Activated naive CD8-positive, alpha-beta T cell (primary cell): ENCODE measurements around the gene FAM20C.

Experiments
- H3K27ac Mint-ChIP-seq: one replicate; pipeline ENCODE4 v1.8.0; 2021; ENCODE audit warnings: mixed read lengths
- H3K27me3 Mint-ChIP-seq: one replicate; pipeline ENCODE4 v1.8.0; 2021; ENCODE audit warnings: mixed read lengths
- H3K36me3 Mint-ChIP-seq: one replicate; pipeline ENCODE4 v1.8.0; 2021; ENCODE audit warnings: mixed read lengths
- H3K4me1 Mint-ChIP-seq: one replicate; pipeline ENCODE4 v1.8.0; 2021; ENCODE audit warnings: low read depth, mixed read lengths
- H3K4me3 Mint-ChIP-seq: one replicate; pipeline ENCODE4 v1.8.0; 2021; ENCODE audit warnings: mild to moderate bottlenecking, mixed read lengths
- H3K9me3 Mint-ChIP-seq: one replicate; pipeline ENCODE4 v1.8.0; 2021; ENCODE audit warnings: low read depth, mixed read lengths

Gene FAM20C

GRCh38 chr7:166338-167060 lies 25.9 kb upstream of the FAM20C start:
- H3K9me3 Mint-ChIP-seq: no peaks in the 10 kb centered on the region

GRCh38 chr7:167090-167855 lies 25.1 kb upstream of the FAM20C start:
- no peak overlapping the region for H3K27ac Mint-ChIP-seq
- peaks cover 10% of the 10 kb centered on the region for H3K27me3 Mint-ChIP-seq
- no peak overlapping the region for H3K4me3 Mint-ChIP-seq
- H3K4me1 Mint-ChIP-seq: no peaks in the 10 kb centered on the region
- no peaks in the 10 kb centered on the region for H3K9me3 Mint-ChIP-seq
- no peaks in the 10 kb centered on the region for H3K36me3 Mint-ChIP-seq

More at GRCh38 chr7:166338-167060, 25.9 kb upstream of the FAM20C start:
- no peaks in the 10 kb centered on the region for H3K4me1 Mint-ChIP-seq
- no peak overlapping the region for H3K27ac Mint-ChIP-seq
- no peaks in the 10 kb centered on the region for H3K36me3 Mint-ChIP-seq
- H3K4me3 Mint-ChIP-seq: no peak overlapping the region
- peaks cover 10% of the 10 kb centered on the region for H3K27me3 Mint-ChIP-seq

- no peak overlapping the region for H3K4me3 Mint-ChIP-seq
- no peak overlapping the region for H3K27ac Mint-ChIP-seq
- H3K9me3 Mint-ChIP-seq: no peaks in the 10 kb centered on the region
- H3K27me3 Mint-ChIP-seq: peaks cover 10% of the 10 kb centered on the region
- no peaks in the 10 kb centered on the region for H3K4me1 Mint-ChIP-seq
- no peaks in the 10 kb centered on the region for H3K36me3 Mint-ChIP-seq
These were observed 24.2 kb upstream of the FAM20C start for GRCh38 chr7:167976-168791.

GRCh38 chr7:169276-170172 lies 22.8 kb upstream of the FAM20C start:
- Mint-ChIP-seq H3K9me3 (no peaks in the 10 kb centered on the region), H3K27me3 (peaks cover 10% of the 10 kb centered on the region), H3K36me3 (no peaks in the 10 kb centered on the region), H3K4me3 (no peak overlapping the region), H3K4me1 (no peaks in the 10 kb centered on the region), H3K27ac (no peak overlapping the region)

GRCh38 chr7:170551-171363 lies 21.6 kb upstream of the FAM20C start:
- Mint-ChIP-seq H3K27ac (no peak overlapping the region), H3K4me3 (no peak overlapping the region), H3K36me3 (no peaks in the 10 kb centered on the region), H3K9me3 (no peaks in the 10 kb centered on the region), H3K4me1 (no peaks in the 10 kb centered on the region), H3K27me3 (peaks cover 10% of the 10 kb centered on the region)

- H3K9me3 Mint-ChIP-seq: no peaks in the 10 kb centered on the region
- no peaks in the 10 kb centered on the region for H3K4me1 Mint-ChIP-seq
- peaks cover 10% of the 10 kb centered on the region for H3K27me3 Mint-ChIP-seq
- no peak overlapping the region for H3K4me3 Mint-ChIP-seq
- H3K27ac Mint-ChIP-seq: no peak overlapping the region
- no peaks in the 10 kb centered on the region for H3K36me3 Mint-ChIP-seq
These were observed 20.9 kb upstream of the FAM20C start for GRCh38 chr7:171364-171904.

- Mint-ChIP-seq H3K4me3 (no peak overlapping the region), H3K27me3 (peaks cover 10% of the 10 kb centered on the region), H3K9me3 (no peaks in the 10 kb centered on the region), H3K36me3 (no peaks in the 10 kb centered on the region), H3K27ac (no peak overlapping the region), H3K4me1 (no peaks in the 10 kb centered on the region)
These were observed 20.4 kb upstream of the FAM20C start for GRCh38 chr7:171912-172515.

- no peaks in the 10 kb centered on the region for H3K4me1 Mint-ChIP-seq
- no peaks in the 10 kb centered on the region for H3K36me3 Mint-ChIP-seq
- no peaks in the 10 kb centered on the region for H3K9me3 Mint-ChIP-seq
- peaks cover 5% of the 10 kb centered on the region for H3K27me3 Mint-ChIP-seq
- no peak overlapping the region for H3K27ac Mint-ChIP-seq
- H3K4me3 Mint-ChIP-seq: no peak overlapping the region
These were observed 19.0 kb upstream of the FAM20C start for GRCh38 chr7:173209-173918.

GRCh38 chr7:174716-175115 lies 17.7 kb upstream of the FAM20C start:
- no peak overlapping the region for H3K27ac Mint-ChIP-seq
- H3K36me3 Mint-ChIP-seq: no peaks in the 10 kb centered on the region
- peaks cover 5% of the 10 kb centered on the region for H3K27me3 Mint-ChIP-seq
- H3K4me1 Mint-ChIP-seq: no peaks in the 10 kb centered on the region
- H3K9me3 Mint-ChIP-seq: no peaks in the 10 kb centered on the region
- no peak overlapping the region for H3K4me3 Mint-ChIP-seq

GRCh38 chr7:175955-176354 lies 16.4 kb upstream of the FAM20C start:
- Mint-ChIP-seq H3K27ac (no peak overlapping the region), H3K27me3 (no peaks in the 10 kb centered on the region), H3K9me3 (no peaks in the 10 kb centered on the region), H3K4me1 (no peaks in the 10 kb centered on the region), H3K4me3 (no peak overlapping the region), H3K36me3 (no peaks in the 10 kb centered on the region)

- Mint-ChIP-seq H3K4me3 (no peak overlapping the region), H3K9me3 (no peaks in the 10 kb centered on the region), H3K4me1 (no peaks in the 10 kb centered on the region), H3K27me3 (no peaks in the 10 kb centered on the region), H3K36me3 (no peaks in the 10 kb centered on the region), H3K27ac (no peak overlapping the region)
These were observed 16.0 kb upstream of the FAM20C start for GRCh38 chr7:176381-176780.

- no peaks in the 10 kb centered on the region for H3K36me3 Mint-ChIP-seq
- H3K4me3 Mint-ChIP-seq: no peak overlapping the region
- H3K27ac Mint-ChIP-seq: no peak overlapping the region
- no peaks in the 10 kb centered on the region for H3K9me3 Mint-ChIP-seq
- no peaks in the 10 kb centered on the region for H3K4me1 Mint-ChIP-seq
- H3K27me3 Mint-ChIP-seq: no peaks in the 10 kb centered on the region
These were observed 15.4 kb upstream of the FAM20C start for GRCh38 chr7:176786-177459.
